Inflammatory macrophage treated with lipopolysaccharide for 4 hours (primary cell): ENCODE data around the gene SMARCA1.

Experiments
- DNase-seq: peaks from one replicate; pipeline ENCODE4 v3.0.0-alpha.2; 2020

Gene SMARCA1

GRCh38 chrX:129449148-129449547 is 74.1 kb downstream of the SMARCA1 start:
- no peak for DNase-seq

GRCh38 chrX:129445436-129445835 is 77.9 kb downstream of the SMARCA1 start:
- DNase-seq = no peak

GRCh38 chrX:129433945-129434344 is 89.3 kb downstream of the SMARCA1 start:
- no peak for DNase-seq

GRCh38 chrX:129433461-129433860 is 89.8 kb downstream of the SMARCA1 start:
- no peak for DNase-seq

GRCh38 chrX:129427267-129427666 is 96.0 kb downstream of the SMARCA1 start:
- DNase-seq = no peak

- DNase-seq = no peak
These were observed 100.1 kb downstream of the SMARCA1 start for GRCh38 chrX:129423191-129423590.

GRCh38 chrX:129404670-129405008 is 118.7 kb downstream of the SMARCA1 start:
- DNase-seq = no peak

GRCh38 chrX:129403974-129404669 is 119.2 kb downstream of the SMARCA1 start:
- DNase-seq = no peak
